ENCODE measurements around the gene GPER1.
A peak's percentile ranks its signal among the peaks of the same experiment; 100 is the strongest.

The GPER1 gene

DNA sequence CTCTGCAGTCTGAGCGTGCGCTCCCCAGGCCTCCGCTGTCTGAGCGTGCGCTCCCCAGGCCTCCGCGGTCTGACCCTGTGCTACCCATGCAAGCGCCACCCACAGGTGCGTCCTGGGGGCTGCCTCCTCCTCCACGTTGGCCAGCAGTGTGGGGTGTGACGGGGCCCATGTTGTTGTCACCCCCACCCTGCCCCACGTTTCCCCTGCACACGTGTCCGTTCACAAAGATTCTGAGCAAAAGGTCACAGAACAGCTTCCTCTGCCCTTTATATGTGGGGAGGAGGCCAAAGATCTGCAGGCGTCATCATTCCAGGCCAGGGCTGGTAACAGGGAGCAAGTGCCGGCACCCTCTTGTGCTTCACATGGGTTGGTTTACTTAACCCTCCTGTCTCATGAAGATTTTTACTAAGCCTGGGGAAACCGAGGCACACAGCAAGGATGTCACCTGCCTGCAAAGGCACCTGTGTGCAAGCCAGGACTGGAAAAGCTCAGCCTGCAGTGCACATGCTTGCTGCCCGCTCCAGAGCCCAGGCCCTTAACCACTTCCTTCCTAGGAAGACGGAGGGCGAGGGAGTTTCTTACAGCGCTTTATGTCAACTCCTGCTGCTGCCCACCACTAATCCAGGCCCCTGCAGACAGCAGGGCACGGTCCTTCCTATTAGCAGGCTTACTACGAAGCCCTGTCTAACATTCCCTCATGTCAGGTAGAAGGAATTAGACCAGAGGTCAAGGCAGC, 38.7 kb upstream of the GPER1 start:
- H3K9me3 ChIP-seq (ENCODE audit: insufficient read depth, low read depth, low read length), result no peaks in the 10 kb centered on the region
- H3K36me3 ChIP-seq (ENCODE audit: insufficient read depth, low read depth, low read length), result no peaks in the 10 kb centered on the region
- H3K9ac ChIP-seq (ENCODE audit: low read depth, low read length), result no peak overlapping the region
- peaks cover 12% of the 10 kb centered on the region for H3K4me1 ChIP-seq (ENCODE audit: insufficient read depth, low read length)
- no peak overlapping the region for H3K4me3 ChIP-seq (ENCODE audit: low read length)
- H3K27me3 ChIP-seq (ENCODE audit: insufficient read depth, low read length), result no peaks in the 10 kb centered on the region
- H3K27ac ChIP-seq (ENCODE audit: low read length), result no peak overlapping the region

DNA sequence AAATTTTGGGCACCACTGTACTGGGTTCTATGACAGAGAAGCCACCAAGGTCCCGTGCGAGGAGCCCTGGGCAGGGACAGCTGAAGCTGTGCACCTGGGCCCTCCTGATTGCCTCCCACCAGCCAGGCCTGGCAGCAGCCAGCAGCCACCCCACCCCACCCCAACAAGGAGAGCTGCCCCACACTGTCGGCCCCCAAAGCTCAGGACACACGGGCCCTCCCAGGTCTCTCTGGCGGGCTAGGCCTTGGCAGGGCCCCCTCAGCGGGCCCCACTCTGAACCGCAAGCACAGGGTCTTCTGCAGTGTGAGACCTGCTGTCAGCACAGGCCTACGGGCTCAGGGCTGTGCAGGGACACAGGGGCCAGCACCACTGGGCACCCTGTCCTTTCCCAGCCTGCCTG, 38.1 kb upstream of the GPER1 start:
- no peak overlapping the region for H3K27ac ChIP-seq (ENCODE audit: low read length)
- no peaks in the 10 kb centered on the region for H3K9me3 ChIP-seq (ENCODE audit: insufficient read depth, low read depth, low read length)
- no peaks in the 10 kb centered on the region for H3K36me3 ChIP-seq (ENCODE audit: insufficient read depth, low read depth, low read length)
- peaks cover 12% of the 10 kb centered on the region for H3K4me1 ChIP-seq (ENCODE audit: insufficient read depth, low read length)
- H3K9ac ChIP-seq (ENCODE audit: low read depth, low read length), result no peak overlapping the region
- no peaks in the 10 kb centered on the region for H3K27me3 ChIP-seq (ENCODE audit: insufficient read depth, low read length)
- H3K4me3 ChIP-seq (ENCODE audit: low read length), result no peak overlapping the region

DNA sequence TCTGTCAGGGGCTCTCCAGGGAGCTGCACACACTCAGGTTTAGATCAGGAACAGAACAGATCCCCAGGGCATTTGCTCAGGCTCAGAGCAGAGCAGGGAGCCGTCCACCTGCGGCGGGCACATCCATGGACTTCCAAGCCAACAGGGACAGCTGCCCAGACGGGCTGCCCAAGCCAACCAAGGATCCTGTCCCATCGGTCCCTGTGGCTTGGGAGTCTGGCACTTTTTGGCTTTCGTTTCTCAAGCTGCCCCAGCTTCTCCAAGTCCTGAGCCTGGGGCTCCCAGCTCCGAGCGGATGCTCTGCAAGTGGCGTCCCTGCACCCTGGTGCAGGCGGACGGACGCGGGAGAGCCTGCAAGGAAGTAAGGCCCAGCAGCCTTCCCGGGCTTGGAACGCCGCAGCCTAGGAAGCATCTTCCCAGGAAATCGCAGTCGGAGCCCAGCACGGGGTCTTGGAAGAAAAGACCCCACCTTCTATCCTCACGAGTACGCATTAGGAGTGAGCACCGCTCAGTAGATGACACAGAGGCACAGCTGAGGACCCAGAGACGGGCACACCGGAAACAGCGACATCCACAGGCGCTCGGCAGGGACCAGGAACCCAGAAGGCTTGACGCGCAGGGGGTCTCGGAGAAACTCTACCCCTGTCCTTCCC, 37.5 kb upstream of the GPER1 start:
- Histone ChIP-seq H3K9me3 (ENCODE audit: insufficient read depth, low read depth, low read length) (no peaks in the 10 kb centered on the region), H3K27ac (ENCODE audit: low read length) (no peak overlapping the region), H3K36me3 (ENCODE audit: insufficient read depth, low read depth, low read length) (no peaks in the 10 kb centered on the region), H3K9ac (ENCODE audit: low read depth, low read length) (no peak overlapping the region), H3K4me3 (ENCODE audit: low read length) (no peak overlapping the region), H3K27me3 (ENCODE audit: insufficient read depth, low read length) (no peaks in the 10 kb centered on the region), H3K4me1 (ENCODE audit: insufficient read depth, low read length) (peaks cover 7% of the 10 kb centered on the region)

DNA sequence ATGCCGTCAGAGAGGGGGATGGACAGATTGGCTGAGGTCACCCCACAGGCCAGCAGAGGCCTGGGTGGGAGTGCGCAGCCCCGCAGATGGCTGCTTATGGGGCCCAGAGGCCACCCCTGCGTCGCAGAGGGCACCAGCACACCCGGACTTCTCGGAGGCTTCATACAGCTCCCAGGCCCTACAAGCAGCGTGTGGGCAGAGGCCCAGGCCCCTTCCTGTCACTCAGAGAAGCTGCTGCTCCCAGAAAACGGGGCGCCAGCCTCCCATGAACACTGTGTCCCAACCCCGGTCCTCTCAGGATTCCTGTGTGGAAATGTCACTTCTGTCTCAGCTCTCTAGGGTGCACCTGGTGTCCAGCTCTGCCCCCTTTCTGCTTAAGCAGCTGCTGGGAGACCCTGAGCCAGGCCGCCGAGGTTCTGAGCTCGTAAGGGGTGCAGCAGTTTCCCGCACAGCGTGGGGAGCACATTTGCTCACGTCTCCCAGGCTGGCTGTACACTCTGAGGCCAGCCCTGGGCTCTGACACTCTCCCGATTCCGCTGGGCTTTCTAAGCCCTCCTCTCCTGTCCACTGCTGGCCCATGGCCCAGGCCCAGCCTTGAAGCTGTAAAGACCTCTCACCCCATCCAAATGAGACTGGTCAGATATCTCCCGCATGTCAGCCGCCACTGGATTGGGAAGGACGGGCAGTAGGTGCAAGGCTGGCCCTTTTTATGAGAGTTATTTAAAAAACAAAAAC, 36.8 kb upstream of the GPER1 start:
- H3K4me1 ChIP-seq (ENCODE audit: insufficient read depth, low read length), result peaks cover 5% of the 10 kb centered on the region
- no peak overlapping the region for H3K4me3 ChIP-seq (ENCODE audit: low read length)
- no peaks in the 10 kb centered on the region for H3K27me3 ChIP-seq (ENCODE audit: insufficient read depth, low read length)
- no peak overlapping the region for H3K9ac ChIP-seq (ENCODE audit: low read depth, low read length)
- H3K9me3 ChIP-seq (ENCODE audit: insufficient read depth, low read depth, low read length), result no peaks in the 10 kb centered on the region
- no peak overlapping the region for H3K27ac ChIP-seq (ENCODE audit: low read length)
- H3K36me3 ChIP-seq (ENCODE audit: insufficient read depth, low read depth, low read length), result no peaks in the 10 kb centered on the region

DNA sequence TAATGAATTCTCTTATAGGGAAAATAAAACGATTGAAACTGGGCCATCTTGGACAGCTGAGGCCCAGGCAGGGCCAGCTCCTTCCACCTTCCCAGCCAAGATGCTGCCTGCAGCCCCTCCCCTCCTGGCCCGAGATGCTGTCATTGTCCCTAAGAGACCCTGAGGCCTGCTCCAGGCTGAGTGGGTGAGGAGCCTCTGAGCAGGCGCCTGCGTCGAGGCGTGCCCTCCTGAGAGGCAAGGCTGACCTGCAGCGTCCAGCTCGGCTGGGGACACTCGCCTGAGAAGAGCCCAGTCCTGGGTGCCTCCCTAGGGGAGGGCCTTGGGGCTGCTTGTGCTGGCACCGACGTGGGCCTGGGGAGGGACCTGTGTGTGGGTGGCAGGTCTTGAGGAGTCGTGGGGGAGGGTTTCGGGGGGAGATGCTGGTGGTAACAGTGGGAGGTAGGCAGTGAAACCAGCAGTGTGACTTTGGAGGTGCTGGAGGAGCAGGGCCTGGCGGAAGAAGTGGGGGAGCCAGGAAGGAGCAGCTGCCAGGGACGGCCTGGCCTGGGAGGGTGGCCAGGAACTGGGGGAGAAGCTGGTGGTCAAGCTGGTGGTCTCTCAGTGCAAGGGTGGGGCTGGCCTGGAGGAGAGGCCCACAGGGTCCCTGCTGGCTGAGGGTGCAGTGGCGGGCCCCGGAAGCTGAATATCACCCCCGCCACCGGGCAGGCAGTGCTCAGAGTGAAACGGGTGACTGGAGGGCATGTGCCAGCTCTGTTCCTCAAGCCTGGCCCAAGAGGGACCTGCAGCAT, 35.7 kb upstream of the GPER1 start:
- H3K9ac ChIP-seq (ENCODE audit: low read depth, low read length), result 0 out of 2 replicates have a peak overlapping the region, but pooled peaks have one; percentile 51
- H3K4me1 ChIP-seq (ENCODE audit: insufficient read depth, low read length), result peaks cover 5% of the 10 kb centered on the region
- no peaks in the 10 kb centered on the region for H3K9me3 ChIP-seq (ENCODE audit: insufficient read depth, low read depth, low read length)
- no peak overlapping the region for H3K27ac ChIP-seq (ENCODE audit: low read length)
- H3K36me3 ChIP-seq (ENCODE audit: insufficient read depth, low read depth, low read length), result no peaks in the 10 kb centered on the region
- no peak overlapping the region for H3K4me3 ChIP-seq (ENCODE audit: low read length)
- H3K27me3 ChIP-seq (ENCODE audit: insufficient read depth, low read length), result no peaks in the 10 kb centered on the region

DNA sequence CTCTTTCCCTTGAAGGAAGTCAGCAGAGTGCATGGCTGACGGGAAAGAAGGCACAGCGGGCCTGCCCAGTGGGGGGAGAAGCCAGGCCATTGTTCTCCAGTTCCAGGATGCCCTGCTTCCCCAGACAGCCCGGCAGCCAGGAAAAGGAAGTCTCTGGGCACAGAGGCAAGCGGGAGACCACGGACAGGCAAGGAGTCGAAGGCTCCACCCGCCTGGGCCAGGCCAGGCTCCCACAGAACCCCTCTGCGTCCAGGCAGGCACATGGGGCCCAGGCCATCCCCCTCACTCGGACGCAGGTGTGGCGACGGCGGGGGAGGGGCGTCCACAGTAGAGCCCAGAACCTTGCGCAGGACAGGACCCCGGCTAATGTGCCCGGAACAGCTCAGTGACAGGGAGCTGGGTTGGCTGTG, 34.9 kb upstream of the GPER1 start:
- Histone ChIP-seq H3K9me3 (ENCODE audit: insufficient read depth, low read depth, low read length) (no peaks in the 10 kb centered on the region), H3K27ac (ENCODE audit: low read length) (no peak overlapping the region), H3K4me1 (ENCODE audit: insufficient read depth, low read length) (peaks cover 5% of the 10 kb centered on the region), H3K36me3 (ENCODE audit: insufficient read depth, low read depth, low read length) (no peaks in the 10 kb centered on the region), H3K4me3 (ENCODE audit: low read length) (no peak overlapping the region), H3K9ac (ENCODE audit: low read depth, low read length) (peak overlapping the region; percentile 51; the same call in 1 of the 2 replicates), H3K27me3 (ENCODE audit: insufficient read depth, low read length) (no peaks in the 10 kb centered on the region)

DNA sequence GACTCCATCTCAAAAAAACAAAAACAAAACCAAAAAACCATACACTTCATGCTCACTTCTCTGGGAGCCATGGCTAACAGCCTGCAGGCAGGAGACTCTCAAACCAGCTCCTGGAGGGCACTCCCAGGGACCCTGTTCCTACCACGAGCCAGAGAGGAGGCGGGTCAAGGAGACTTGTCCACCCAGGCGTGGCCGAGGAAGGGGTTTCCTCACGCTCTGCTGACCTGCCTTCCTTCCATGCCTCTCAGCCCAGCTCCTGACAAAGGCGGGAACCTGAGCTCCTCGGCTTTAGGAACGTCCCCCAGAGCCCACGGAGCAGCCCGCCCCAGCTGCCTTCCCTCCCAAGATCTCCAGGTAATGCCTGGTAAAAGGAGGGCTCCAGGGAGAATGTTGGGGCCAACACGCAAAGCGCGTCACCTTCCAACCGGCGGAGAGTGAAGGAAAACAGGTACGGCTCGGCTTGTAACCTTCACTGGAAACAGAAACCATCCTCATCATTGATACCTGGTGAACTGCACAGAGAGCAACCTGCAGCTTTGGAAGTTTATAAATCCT, 34.0 kb upstream of the GPER1 start:
- peaks cover 5% of the 10 kb centered on the region for H3K4me1 ChIP-seq (ENCODE audit: insufficient read depth, low read length)
- peak overlapping the region; percentile 4; the same call in 1 of the 2 replicates for H3K9ac ChIP-seq (ENCODE audit: low read depth, low read length)
- no peak overlapping the region for H3K27ac ChIP-seq (ENCODE audit: low read length)
- no peaks in the 10 kb centered on the region for H3K27me3 ChIP-seq (ENCODE audit: insufficient read depth, low read length)
- no peak overlapping the region for H3K4me3 ChIP-seq (ENCODE audit: low read length)
- no peaks in the 10 kb centered on the region for H3K9me3 ChIP-seq (ENCODE audit: insufficient read depth, low read depth, low read length)
- H3K36me3 ChIP-seq (ENCODE audit: insufficient read depth, low read depth, low read length), result no peaks in the 10 kb centered on the region

DNA sequence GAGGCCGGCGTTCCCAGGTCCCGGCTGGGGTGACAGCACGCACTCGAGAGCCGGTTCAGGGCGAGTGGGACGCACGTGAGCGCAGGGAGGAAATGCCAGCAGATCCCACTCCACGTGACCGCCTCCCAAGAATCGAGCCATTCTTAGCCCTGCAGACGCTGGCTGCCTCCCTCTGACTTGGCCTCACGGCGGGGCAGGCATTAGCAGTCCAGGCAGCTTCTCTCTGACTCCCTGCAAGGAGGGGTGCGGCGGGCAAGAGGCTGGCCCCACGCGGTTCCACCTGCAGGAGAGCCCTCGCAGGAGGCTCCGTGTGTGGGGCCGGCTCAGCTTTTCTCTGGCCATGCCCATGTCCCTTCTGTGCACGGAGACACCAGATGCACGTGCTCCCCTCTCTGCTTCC, 33.5 kb upstream of the GPER1 start:
- Histone ChIP-seq H3K27me3 (ENCODE audit: insufficient read depth, low read length) (no peaks in the 10 kb centered on the region), H3K9me3 (ENCODE audit: insufficient read depth, low read depth, low read length) (no peaks in the 10 kb centered on the region), H3K36me3 (ENCODE audit: insufficient read depth, low read depth, low read length) (no peaks in the 10 kb centered on the region), H3K27ac (ENCODE audit: low read length) (no peak overlapping the region), H3K4me1 (ENCODE audit: insufficient read depth, low read length) (peaks cover 5% of the 10 kb centered on the region), H3K4me3 (ENCODE audit: low read length) (no peak overlapping the region), H3K9ac (ENCODE audit: low read depth, low read length) (peak overlapping the region; percentile 32)

DNA sequence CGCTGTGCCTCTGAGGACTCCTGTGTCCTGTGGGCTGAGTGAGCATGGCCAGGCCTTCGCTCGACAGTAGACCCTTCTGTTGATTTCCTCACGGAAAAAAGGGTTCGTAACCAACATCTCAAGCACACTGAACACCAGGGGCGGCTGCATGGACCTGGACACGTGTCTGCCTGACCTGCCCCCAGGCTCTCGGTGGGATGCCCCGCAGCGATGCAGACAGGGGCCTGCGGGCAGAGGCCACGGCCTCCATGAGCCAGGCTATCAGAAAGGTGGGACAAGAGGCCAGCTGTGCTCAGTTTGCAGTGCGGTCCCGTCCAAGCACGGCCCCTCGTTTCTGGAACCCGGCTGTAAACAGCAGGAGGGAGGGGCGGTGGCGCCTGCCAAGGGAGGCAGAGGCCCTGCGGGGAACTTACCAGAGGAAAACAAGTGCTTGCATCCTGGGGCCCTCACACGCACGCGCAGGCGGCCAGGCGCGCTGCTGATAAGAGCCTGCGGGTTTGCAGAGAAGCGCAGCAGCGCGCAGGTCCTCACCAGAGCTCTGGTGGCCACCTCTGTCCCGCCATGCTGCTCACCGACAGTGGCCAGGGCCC, 33.0 kb upstream of the GPER1 start:
- no peak overlapping the region for H3K4me3 ChIP-seq (ENCODE audit: low read length)
- H3K27me3 ChIP-seq (ENCODE audit: insufficient read depth, low read length), result no peaks in the 10 kb centered on the region
- H3K9me3 ChIP-seq (ENCODE audit: insufficient read depth, low read depth, low read length), result no peaks in the 10 kb centered on the region
- H3K9ac ChIP-seq (ENCODE audit: low read depth, low read length), result peak overlapping the region; percentile 32; the same call in 1 of the 2 replicates
- peaks cover 6% of the 10 kb centered on the region for H3K4me1 ChIP-seq (ENCODE audit: insufficient read depth, low read length)
- no peak overlapping the region for H3K27ac ChIP-seq (ENCODE audit: low read length)
- H3K36me3 ChIP-seq (ENCODE audit: insufficient read depth, low read depth, low read length), result no peaks in the 10 kb centered on the region

DNA sequence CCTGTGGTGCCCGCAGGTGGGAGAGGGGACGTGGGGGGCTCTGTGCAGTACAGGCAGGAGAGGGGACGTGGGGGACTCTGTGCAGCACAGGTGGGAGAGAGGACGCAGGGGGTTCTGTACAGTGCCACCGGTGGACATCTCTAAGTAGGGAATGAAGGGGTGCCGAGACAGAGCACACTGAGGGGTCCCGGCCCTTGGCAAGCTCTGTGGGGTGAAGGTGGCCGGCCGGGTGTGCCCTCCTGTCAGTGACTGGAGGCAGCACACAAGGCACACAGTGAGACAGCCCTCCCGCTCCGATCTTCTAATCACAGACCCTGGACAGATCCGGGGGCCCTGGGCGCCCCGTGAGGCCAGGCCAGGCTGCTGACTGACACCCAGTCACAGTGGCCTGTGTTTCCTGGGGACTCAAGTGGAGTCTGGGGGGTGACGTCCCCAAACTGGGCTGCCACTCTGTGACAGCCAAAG, 32.4 kb upstream of the GPER1 start:
- H3K4me1 ChIP-seq (ENCODE audit: insufficient read depth, low read length), result peaks cover 8% of the 10 kb centered on the region
- no peak overlapping the region for H3K27ac ChIP-seq (ENCODE audit: low read length)
- no peaks in the 10 kb centered on the region for H3K27me3 ChIP-seq (ENCODE audit: insufficient read depth, low read length)
- H3K36me3 ChIP-seq (ENCODE audit: insufficient read depth, low read depth, low read length), result no peaks in the 10 kb centered on the region
- H3K9me3 ChIP-seq (ENCODE audit: insufficient read depth, low read depth, low read length), result no peaks in the 10 kb centered on the region
- no peak overlapping the region for H3K4me3 ChIP-seq (ENCODE audit: low read length)
- H3K9ac ChIP-seq (ENCODE audit: low read depth, low read length), result no peak overlapping the region

Measured in iPS-20b (cell line).